Astrocyte (in vitro differentiated cells and primary cell): ENCODE data around the gene RNF223.

Experiments used
- EZH2 ChIP-seq: IDR thresholded peaks from 2 replicates; pipeline ENCODE4 v1.6.1; 2012; ENCODE audit warnings: mild to moderate bottlenecking, low read length, inconsistent platforms; ENCODE audit not compliant: insufficient read depth
- TF ChIP-seq, protein P1 (sequence below): IDR thresholded peaks from 2 replicates; pipeline ENCODE4 v1.5.1; 2011; ENCODE audit warnings: low read depth, mild to moderate bottlenecking, inconsistent platforms, low read length, moderate library complexity; ENCODE audit not compliant: insufficient read depth

DNA sequence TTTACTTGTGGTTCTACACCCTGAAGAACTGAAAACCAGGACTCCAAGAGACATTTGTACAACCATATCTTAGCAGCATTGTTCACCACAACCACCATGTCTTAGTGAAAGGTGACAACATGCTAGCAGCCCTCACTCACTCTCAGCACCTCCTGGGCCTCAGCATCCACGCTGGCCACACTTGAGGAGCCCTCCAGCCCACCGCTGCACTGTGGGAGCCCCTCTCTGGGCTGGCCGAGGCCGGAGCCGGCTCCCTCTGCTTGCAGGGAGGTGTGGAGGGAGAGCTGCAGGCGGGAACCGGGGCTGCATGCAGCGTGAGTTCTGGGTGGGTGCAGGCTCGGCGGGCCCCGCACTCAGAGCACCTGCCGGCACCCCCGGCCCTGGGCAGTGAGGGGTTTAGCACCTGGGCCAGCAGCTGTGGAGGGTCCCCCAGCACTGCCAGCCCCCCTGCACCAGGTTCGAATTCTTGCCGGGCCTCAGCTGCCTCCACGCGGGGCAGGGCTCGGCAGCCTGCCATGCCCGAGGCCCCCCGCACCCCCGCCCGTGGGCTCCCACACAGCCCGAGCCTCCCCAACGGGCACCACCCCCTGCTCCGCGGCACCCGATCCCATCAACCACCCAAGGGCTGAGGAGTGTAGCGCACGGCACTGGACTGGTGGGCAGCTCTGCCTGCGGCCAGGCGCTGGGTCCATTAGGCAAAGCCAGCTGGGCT is 32.6 kb upstream of the RNF223 start:
- TF ChIP-seq, protein P1, sequence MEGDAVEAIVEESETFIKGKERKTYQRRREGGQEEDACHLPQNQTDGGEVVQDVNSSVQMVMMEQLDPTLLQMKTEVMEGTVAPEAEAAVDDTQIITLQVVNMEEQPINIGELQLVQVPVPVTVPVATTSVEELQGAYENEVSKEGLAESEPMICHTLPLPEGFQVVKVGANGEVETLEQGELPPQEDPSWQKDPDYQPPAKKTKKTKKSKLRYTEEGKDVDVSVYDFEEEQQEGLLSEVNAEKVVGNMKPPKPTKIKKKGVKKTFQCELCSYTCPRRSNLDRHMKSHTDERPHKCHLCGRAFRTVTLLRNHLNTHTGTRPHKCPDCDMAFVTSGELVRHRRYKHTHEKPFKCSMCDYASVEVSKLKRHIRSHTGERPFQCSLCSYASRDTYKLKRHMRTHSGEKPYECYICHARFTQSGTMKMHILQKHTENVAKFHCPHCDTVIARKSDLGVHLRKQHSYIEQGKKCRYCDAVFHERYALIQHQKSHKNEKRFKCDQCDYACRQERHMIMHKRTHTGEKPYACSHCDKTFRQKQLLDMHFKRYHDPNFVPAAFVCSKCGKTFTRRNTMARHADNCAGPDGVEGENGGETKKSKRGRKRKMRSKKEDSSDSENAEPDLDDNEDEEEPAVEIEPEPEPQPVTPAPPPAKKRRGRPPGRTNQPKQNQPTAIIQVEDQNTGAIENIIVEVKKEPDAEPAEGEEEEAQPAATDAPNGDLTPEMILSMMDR: no peak
- no peak for TF ChIP-seq EZH2
